Natural killer cell treated with Interleukin-12 subunit alpha and Interleukin-12 subunit beta and Interleukin-15 and Interleukin-18, amount 100 ng/mL, for 72 hours (primary cell): ENCODE measurements around the gene NEK10. TPM values are rescaled to one million over a fixed set of nuclear protein-coding genes. Genes with fewer than 3 reads are reported as not detected.
"Not testable (repeated sequence)": the region's sequence is repeated elsewhere in the genome, so short reads cannot be mapped to it uniquely, and the experiment has no call there.

Experiments
- ATAC-seq, 2 donors: fragments of 150-1000 bp; cut with Tn5 transposase in 1 of 2; sonication (Bioruptor Pico), chemical (Tn5 transposase) in 1 of 2; 2 replicates each; pipeline ENCODE4 v1.10.0; 2021
- DNase-seq: peaks from one replicate; pipeline ENCODE4 v3.0.0; 2022; ENCODE audit warnings: low spot score
- H3K27ac Mint-ChIP-seq, 2 donors: 1 replicate in 1 of 2; 2 replicates in 1 of 2; pipeline ENCODE4 v1.8.0; 2022; ENCODE audit warnings: mixed read lengths in 2 of 2, mild to moderate bottlenecking in 1 of 2, moderate library complexity in 1 of 2
- H3K27me3 Mint-ChIP-seq, 2 donors: 1 replicate in 1 of 2; 2 replicates in 1 of 2; pipeline ENCODE4 v1.8.0; 2022; ENCODE audit warnings: mixed read lengths in 2 of 2
- H3K36me3 Mint-ChIP-seq: one replicate; pipeline ENCODE4 v1.8.0; 2022; ENCODE audit warnings: mixed read lengths
- H3K4me1 Mint-ChIP-seq, 2 donors: 1 replicate in 1 of 2; 2 replicates in 1 of 2; pipeline ENCODE4 v1.8.0; 2022; ENCODE audit warnings: low read depth in 2 of 2, mixed read lengths in 2 of 2, mild to moderate bottlenecking in 1 of 2
- H3K4me3 Mint-ChIP-seq: one replicate; pipeline ENCODE4 v1.8.0; 2022; ENCODE audit warnings: mixed read lengths
- H3K9me3 Mint-ChIP-seq: 2 replicates; pipeline ENCODE4 v1.8.0; 2022; ENCODE audit warnings: mixed read lengths
- total RNA-seq, 2 donors: library from RNA; stranded (reverse); gene quantifications; one replicate each; pipeline ENCODE4 v1.2.3, GENCODE V29; 2022

Gene NEK10
- total RNA-seq, result 1 to 10 TPM; 1.1 to 4.0 TPM

DNA sequence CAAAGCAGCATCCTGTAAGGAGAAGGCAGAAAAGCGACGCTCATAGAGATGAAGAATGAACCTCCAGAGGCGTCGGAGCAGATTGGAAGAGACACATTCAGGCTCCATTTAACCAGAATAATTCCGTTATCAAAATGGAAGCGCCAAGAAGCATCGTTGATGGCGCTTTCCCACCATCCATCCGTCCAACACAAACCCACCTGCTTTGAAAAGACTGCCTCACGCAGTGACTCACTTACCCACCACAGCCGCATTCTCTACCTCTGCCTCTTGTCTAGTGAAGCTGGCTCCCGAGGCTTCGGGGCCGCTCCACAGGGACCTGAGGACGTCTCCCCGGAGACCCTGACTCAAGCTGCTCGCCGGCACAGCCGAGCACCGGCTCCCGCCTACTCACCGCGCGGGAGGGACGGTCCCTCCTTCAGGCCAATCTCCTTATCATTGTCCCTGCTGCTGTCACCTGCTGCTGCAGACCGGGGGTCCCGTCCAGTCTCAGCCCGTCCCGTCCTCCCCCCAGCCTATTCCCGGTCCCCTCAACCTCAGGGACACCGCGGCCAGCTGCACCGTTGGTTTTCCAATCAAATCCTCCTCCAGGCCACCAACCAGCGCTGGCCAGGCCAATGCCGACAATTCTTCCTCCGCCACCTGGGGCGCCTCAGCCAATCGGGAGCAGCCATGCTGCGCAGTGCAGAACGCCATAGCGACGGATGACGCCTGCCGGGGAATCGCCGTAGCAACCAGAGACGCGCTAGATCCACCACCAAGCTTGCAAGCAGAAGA is at the start of gene NEK10:
TSS of gene NEK10 (minus strand) at position 553 of the 777 bp plus-strand sequence. CDS start 16,501 bp downstream, outside the sequence.
- ATAC-seq (peak; percentile 100), DNase-seq (peak; percentile 90)
- H3K4me1 Mint-ChIP-seq, result peaks cover 15 to 17% of the 10 kb centered on the region in 2 donors
- no peaks in the 10 kb centered on the region for H3K9me3 Mint-ChIP-seq
- no peaks in the 10 kb centered on the region for H3K27me3 Mint-ChIP-seq
- peak within 1 kb of the TSS; percentile 27 to 55 for H3K27ac Mint-ChIP-seq
- peak within 1 kb of the TSS; percentile 93 for H3K4me3 Mint-ChIP-seq
- no peaks in the 10 kb centered on the region for H3K36me3 Mint-ChIP-seq

- Mint-ChIP-seq H3K4me3 (no peak overlapping the region), H3K4me1 (no peaks in the 10 kb centered on the region), H3K36me3 (peaks cover 34% of the 10 kb centered on the region), H3K27me3 (no peaks in the 10 kb centered on the region), H3K9me3 (no peaks in the 10 kb centered on the region), H3K27ac (no peak overlapping the region)
- no peak for ATAC-seq
- no peak for DNase-seq
These were observed 46.0 kb upstream of the NEK10 start for GRCh38 chr3:27415202-27415601.

DNA sequence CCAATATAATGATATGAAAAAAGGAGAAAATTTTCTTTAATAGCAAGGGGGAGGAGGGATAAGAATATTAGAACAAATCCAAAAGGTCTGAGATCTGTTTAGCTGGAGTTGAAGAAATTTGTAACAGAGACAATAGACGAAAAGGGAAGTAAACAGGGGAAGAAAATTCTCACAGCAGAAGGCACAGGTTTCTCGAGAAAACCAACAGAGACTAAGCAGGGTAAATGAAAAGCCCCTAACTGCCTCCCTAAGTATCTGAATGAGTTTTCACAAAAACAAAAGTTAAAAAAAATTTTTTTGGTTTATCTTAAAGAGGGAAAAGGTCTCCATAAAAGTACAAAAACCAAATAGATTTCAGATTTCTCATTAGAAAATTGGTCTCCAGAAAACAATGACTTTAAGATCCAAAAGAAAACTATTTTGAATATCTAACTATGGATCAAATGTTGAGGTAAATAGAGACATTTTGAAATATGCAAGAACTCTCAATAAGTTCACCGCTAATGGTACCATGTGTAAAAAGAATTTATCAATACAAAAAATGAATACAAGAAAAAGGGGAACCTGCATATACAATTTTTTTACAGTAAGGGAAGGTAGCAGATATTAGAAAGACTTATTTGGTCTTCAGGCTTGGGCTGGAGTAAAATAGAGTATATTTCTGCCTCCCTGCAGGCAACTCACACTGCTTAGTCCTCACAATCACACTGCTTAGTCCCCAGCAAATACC is 23.9 kb upstream of the NEK10 start:
- peaks cover 4 to 5% of the 10 kb centered on the region in 2 donors for H3K4me1 Mint-ChIP-seq
- no peak for DNase-seq
- H3K4me3 Mint-ChIP-seq, result no peak overlapping the region
- no peaks in the 10 kb centered on the region for H3K27me3 Mint-ChIP-seq
- peak overlapping the region in 1 of 2 donors; percentile 18 for H3K27ac Mint-ChIP-seq
- no peak for ATAC-seq
- peaks cover 22% of the 10 kb centered on the region for H3K36me3 Mint-ChIP-seq
- H3K9me3 Mint-ChIP-seq, result no peaks in the 10 kb centered on the region

- Mint-ChIP-seq H3K27ac (peak overlapping the region in 1 of 2 donors; percentile 23), H3K36me3 (peaks cover 22% of the 10 kb centered on the region)
- not testable (repeated sequence) for H3K9me3 Mint-ChIP-seq, ATAC-seq, H3K4me1 Mint-ChIP-seq, H3K27me3 Mint-ChIP-seq, DNase-seq, H3K4me3 Mint-ChIP-seq
These were observed 23.2 kb upstream of the NEK10 start for GRCh38 chr3:27392414-27392813.

GRCh38 chr3:27391796-27392195 is 22.6 kb upstream of the NEK10 start:
- ATAC-seq, result no peak
- no peak for DNase-seq
- Mint-ChIP-seq H3K36me3 (peaks cover 22% of the 10 kb centered on the region), H3K9me3 (no peaks in the 10 kb centered on the region), H3K27ac (peak overlapping the region; percentile 23 to 51), H3K4me3 (no peak overlapping the region), H3K4me1 (peaks cover 4 to 5% of the 10 kb centered on the region in 2 donors), H3K27me3 (no peaks in the 10 kb centered on the region)

DNA sequence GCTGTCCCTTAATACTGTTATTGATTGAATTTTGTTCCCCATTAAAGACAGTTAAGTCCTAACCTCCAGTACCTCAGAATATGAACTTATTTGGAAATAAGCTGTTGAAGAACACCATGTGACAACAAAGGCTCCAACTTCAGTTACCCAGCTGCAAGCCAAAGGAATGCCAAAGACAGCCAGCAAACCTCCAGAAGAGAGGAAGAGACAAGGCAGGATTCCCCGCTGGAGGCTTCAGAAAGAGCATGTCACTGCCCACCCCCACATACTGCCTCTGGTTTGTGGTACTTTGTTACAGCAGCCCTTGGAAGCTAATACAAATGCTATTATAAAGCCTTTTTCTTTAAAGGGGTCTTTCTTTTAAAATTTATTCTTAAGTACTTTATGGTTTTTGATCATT is 18.4 kb upstream of the NEK10 start:
- no peak overlapping the region for H3K4me3 Mint-ChIP-seq
- no peaks in the 10 kb centered on the region for H3K27me3 Mint-ChIP-seq
- no peak overlapping the region for H3K27ac Mint-ChIP-seq

DNA sequence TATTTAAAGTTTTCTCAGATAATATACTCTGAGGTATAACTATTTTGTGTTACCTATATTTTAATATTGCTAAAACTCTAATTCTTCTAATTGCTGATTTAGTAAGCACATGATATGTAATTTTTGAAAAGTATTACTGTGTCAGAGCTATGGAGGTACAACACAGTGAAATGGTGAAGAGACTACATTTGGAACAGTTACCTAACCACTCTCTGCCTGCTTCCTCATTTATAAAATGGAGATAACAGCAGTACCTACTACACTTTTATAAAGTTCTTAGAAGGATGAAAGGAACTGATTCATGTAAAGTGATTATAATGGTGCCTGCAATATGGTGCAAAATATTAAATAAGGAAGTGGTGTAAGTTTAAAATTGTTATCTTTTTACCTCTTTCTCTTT is 16.3 kb upstream of the NEK10 start:
- Mint-ChIP-seq H3K36me3 (peaks cover 15% of the 10 kb centered on the region), H3K4me3 (no peak overlapping the region), H3K27ac (no peak overlapping the region), H3K27me3 (no peaks in the 10 kb centered on the region), H3K4me1 (peaks cover 0 to 7% of the 10 kb centered on the region in 2 donors), H3K9me3 (no peaks in the 10 kb centered on the region)
- ATAC-seq (no peak), DNase-seq (no peak)

More for the DNA sequence above, 18.4 kb upstream of the NEK10 start:
- no peak for DNase-seq
- peaks cover 26% of the 10 kb centered on the region for H3K36me3 Mint-ChIP-seq
- no peak for ATAC-seq
- H3K9me3 Mint-ChIP-seq, result no peaks in the 10 kb centered on the region
- H3K4me1 Mint-ChIP-seq, result peaks cover 0 to 5% of the 10 kb centered on the region in 2 donors

GRCh38 chr3:27384191-27384590 is 15.0 kb upstream of the NEK10 start:
- Mint-ChIP-seq H3K9me3 (no peaks in the 10 kb centered on the region), H3K4me1 (peaks cover 0 to 7% of the 10 kb centered on the region in 2 donors), H3K27ac (no peak overlapping the region), H3K4me3 (no peak overlapping the region), H3K27me3 (no peaks in the 10 kb centered on the region), H3K36me3 (peaks cover 15% of the 10 kb centered on the region)
- ATAC-seq (no peak), DNase-seq (no peak)

DNA sequence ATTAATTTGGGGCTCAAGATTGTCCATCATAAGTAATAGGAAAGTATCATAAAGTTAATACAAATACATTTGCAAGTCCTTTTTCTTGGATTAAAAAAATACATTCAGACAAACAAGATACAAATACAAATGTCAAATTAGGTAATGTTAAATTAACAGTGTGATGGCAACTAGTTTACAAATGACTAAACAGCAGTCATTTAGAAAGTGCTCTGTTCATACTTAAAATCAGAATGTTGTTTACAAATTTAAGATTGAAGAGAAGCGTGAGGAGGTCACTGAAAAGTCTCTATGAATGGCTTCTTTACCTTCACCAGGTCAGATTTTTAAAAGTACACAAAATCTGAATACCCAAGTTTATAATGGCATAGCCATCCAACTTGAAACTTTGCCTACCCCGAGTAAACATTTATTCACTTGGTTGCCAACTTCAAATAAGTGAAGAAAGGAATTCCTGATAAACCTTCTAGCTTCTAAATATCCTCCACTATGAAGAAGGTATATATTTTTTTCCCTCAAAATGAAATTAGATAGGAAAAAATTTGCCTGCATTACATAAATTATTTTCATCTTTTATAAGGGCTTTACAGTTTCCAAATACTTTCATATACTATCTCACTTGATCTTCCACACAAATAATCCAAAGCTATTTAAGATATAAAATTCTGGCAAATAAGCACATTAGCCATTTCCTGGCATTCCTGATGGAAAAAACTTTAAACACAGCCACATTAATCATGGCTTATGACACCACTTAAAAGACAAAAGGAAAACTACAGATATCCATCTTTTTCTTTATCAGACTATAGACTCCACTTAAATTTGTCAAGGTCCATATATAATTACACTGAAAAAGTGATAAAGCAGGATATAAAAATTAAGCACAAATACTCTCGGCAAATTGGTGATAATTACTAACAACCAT is 11.5 kb upstream of the NEK10 start:
- Mint-ChIP-seq H3K9me3 (no peaks in the 10 kb centered on the region), H3K4me1 (peaks cover 0 to 7% of the 10 kb centered on the region in 2 donors), H3K36me3 (peaks cover 7% of the 10 kb centered on the region), H3K4me3 (no peak overlapping the region), H3K27me3 (no peaks in the 10 kb centered on the region), H3K27ac (no peak overlapping the region)
- ATAC-seq (no peak), DNase-seq (no peak)

GRCh38 chr3:27378331-27378730 is 9.1 kb upstream of the NEK10 start:
- DNase-seq (no peak), ATAC-seq (no peak)
- H3K27ac Mint-ChIP-seq, result no peak overlapping the region
- H3K4me3 Mint-ChIP-seq, result no peak overlapping the region
- H3K27me3 Mint-ChIP-seq, result no peaks in the 10 kb centered on the region
- H3K36me3 Mint-ChIP-seq, result peaks cover 4% of the 10 kb centered on the region
- H3K9me3 Mint-ChIP-seq, result no peaks in the 10 kb centered on the region
- H3K4me1 Mint-ChIP-seq, result peaks cover 0 to 7% of the 10 kb centered on the region in 2 donors

DNA sequence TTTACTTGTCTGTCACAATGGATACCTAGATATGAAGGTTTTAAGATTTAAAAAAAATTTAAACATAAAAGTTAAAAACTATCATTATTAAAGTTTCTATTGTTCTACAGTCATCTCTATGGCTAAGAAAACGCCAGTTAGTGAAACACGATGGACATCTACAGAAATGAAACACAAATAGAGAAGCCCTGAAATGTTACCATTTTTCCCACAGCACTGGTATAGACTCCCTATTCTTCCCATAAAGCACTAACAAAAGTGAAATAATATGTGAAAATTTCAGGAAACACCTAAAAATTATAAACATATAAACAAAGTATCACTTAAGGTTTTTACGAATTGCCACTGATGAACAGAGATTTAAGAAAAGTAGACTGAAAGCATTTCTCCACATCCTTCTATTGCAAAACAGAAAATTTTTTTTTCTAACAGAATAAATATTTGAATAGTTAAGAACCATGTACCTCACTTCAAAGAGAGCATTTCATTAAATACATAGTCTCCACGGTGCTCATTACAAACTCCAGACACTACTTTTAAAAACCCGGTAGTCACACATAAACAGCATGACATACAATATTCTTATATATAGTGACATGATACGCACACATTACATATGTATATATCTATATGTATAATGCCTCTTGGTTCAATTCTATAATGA is 7.1 kb upstream of the NEK10 start:
- DNase-seq (no peak), ATAC-seq (no peak)
- Mint-ChIP-seq H3K4me1 (peaks cover 0 to 7% of the 10 kb centered on the region in 2 donors), H3K27me3 (no peaks in the 10 kb centered on the region), H3K4me3 (no peak overlapping the region), H3K9me3 (no peaks in the 10 kb centered on the region), H3K27ac (no peak overlapping the region), H3K36me3 (peaks cover 4% of the 10 kb centered on the region)

DNA sequence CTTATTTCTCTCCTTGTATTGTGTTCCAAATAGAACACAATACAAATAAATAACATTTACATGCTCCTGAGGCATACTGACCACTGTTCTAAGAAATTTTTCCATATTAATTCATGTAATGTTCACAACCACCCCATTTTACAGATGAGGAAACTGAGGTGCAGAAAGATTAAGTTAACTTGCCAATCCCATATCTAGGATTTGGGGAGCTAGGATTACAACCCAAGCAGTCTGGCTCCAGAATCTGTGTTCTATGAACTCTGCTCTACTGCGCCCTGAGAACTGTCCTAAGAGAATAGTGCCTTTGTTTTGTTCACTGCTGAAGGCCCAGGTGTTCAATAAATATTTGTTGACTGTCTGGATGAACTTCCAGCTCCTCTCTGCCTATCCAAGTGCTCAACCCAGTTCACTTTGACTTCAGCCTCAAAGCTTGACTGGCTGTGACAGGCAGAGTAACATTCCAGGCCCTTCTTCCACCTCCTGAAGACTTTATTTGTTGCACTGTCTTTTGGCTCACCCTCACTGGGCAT is 3.1 kb downstream of the NEK10 start:
- DNase-seq (no peak), ATAC-seq (no peak)
- Mint-ChIP-seq H3K9me3 (no peaks in the 10 kb centered on the region), H3K36me3 (no peaks in the 10 kb centered on the region), H3K4me1 (peaks cover 15 to 17% of the 10 kb centered on the region in 2 donors), H3K27ac (no peak overlapping the region), H3K27me3 (no peaks in the 10 kb centered on the region), H3K4me3 (no peak overlapping the region)
